GM21390 (cell line): Measurements from ENCODE around the gene ATL1.
"Not testable (repeated sequence)": the region's sequence is repeated elsewhere in the genome, so short reads cannot be mapped to it uniquely, and the experiment has no call there.

Experiments used
- ATAC-seq: cut with Tn5 transposase; IDR thresholded peaks from one replicate; pipeline ENCODE4 v1.9.1; 2021; ENCODE audit not compliant: unreplicated experiment

Gene ATL1

DNA sequence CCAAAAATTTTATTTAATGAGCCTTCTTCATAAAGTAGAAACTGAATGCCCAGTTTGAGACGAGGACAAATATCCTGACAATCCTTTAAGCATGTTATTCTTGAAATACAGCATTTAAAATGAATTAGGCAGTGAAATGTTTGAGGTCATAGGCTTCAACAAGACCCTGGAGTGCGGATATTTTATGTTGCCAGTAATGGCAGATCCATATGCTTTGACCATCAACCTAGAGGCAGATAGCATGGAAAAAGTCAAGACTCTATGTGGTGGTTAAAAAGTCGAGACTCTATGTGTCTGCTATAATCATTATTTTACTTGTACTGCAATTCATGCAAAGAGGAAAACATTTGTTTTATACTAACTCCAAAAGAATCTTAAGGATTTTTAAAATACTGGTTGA lies 25.5 kb upstream of the ATL1 start:
- no peak for ATAC-seq

- ATAC-seq, result no peak
These were observed 24.9 kb upstream of the ATL1 start for GRCh38 chr14:50534997-50535396.

GRCh38 chr14:50538034-50538433 lies 21.9 kb upstream of the ATL1 start:
- not testable (repeated sequence) for ATAC-seq

- no peak for ATAC-seq
These were observed 20.9 kb upstream of the ATL1 start for GRCh38 chr14:50539051-50539450.

DNA sequence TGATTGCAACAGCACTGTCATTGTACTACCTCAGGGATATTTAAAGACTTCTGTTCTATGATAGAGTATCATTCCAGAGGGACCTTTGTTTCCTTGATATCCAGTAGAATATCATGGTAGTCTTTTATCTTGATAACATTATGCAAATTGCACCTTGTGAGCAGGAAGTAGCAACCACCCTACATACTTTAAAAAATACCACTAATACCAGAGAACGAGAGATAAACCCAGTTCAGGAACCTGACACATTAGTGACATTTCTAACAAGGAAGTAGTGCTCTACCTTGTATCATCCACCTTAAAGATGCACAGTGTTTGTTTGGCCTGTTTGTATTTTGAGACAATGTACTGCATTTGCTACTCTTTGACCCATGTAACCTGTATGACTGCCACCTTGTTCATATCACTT lies 18.8 kb upstream of the ATL1 start:
- ATAC-seq, result no peak

- peak; percentile 80 for ATAC-seq
These were observed 17.0 kb upstream of the ATL1 start for GRCh38 chr14:50542941-50543418.

GRCh38 chr14:50544911-50545310 lies 15.0 kb upstream of the ATL1 start:
- ATAC-seq, result no peak

DNA sequence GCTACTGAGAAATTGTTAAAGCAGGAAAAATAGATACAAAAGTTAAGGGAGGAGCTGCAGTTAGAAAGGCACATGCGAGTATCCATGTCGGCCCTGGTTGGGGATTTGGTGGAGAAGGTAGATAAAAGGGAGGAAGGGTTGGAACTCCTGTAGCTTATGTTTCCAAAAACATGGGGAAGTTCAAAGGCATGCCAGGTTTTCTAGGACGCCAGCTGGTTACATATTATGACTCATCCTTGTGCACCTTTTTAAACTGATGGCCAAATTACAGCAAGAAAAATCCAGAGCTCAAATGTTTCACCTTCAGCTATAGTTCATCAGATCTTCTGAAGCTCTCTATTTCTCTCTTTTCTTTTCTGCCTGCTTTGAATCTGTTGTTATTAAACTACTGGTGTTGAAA lies 14.3 kb upstream of the ATL1 start:
- ATAC-seq, result no peak

- no peak for ATAC-seq
These were observed 9.7 kb upstream of the ATL1 start for GRCh38 chr14:50550294-50550693.

GRCh38 chr14:50551877-50552276 lies 8.1 kb upstream of the ATL1 start:
- no peak for ATAC-seq

GRCh38 chr14:50552796-50553195 lies 7.1 kb upstream of the ATL1 start:
- ATAC-seq, result not testable (repeated sequence)

- ATAC-seq, result no peak
These were observed 963 bp downstream of the ATL1 start for GRCh38 chr14:50560931-50561285.

- no peak for ATAC-seq
These were observed 2.9 kb downstream of the ATL1 start for GRCh38 chr14:50562841-50563240.

DNA sequence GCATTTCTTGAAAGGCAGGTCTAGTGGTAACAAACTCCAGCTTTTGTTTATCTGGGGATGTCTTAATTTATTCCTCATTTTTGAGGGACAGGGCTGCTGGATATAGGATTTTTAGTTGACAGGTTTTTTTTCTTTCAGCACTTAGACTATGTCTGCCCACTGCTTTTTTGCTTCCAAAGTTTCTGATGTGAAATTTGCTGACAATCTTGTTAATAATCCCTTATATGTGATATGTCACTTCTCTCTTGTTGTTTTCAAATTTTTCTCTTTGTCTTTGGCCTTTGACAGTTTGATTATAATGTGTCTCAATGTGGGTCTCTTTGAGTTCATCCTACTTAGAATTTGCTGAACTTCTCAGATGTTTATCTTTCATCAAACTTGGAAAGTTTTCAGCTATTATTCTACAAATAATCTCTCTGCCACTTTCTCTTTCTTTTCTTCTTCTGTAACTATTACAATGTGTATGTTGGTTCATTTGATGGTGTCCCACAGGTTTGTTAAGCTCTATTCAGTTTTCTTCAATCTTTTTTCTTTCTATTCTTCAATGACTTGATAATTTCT lies 9.8 kb downstream of the ATL1 start:
- no peak for ATAC-seq

DNA sequence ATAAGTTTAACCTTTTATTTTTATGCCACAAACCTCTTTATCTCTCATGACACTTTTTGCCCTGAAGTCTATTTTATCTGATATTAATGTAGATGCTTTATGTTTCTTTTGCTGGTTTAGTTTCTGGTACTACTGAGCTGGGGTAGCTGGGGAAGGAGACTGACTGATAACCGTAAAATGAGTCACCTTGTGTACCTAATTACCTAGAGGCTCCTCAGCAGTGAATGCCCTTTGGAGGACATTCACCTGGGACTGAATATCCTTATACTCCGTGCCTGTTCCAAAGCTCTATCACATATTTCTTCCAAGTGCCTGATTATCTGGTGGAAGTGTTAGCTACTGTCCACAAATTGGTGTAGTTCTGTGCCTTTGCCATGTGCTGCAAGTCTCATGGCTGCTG lies 13.9 kb downstream of the ATL1 start:
- ATAC-seq, result no peak

DNA sequence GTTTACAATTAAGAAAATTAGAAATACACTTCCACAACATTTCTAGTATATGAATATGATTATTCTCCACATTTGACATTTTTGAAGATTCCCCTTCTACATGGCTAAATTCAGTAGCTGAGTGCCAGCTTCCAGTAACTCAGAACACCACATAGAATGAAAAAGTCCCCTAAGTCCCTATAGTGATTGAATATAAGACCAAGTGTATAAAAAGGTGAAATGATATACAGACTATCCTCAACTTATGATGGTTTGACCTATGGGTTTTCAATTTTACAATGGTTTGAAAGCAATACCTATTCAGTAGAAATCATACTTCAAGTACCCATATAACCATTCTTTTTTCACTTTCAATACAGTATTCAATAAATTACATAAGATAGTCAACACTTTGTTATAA lies 15.8 kb downstream of the ATL1 start:
- ATAC-seq, result no peak

- no peak for ATAC-seq
These were observed 18.0 kb downstream of the ATL1 start for GRCh38 chr14:50577982-50578381.

GRCh38 chr14:50578433-50578832 lies 18.5 kb downstream of the ATL1 start:
- no peak for ATAC-seq

GRCh38 chr14:50590464-50590863 lies 30.5 kb downstream of the ATL1 start:
- no peak for ATAC-seq

DNA sequence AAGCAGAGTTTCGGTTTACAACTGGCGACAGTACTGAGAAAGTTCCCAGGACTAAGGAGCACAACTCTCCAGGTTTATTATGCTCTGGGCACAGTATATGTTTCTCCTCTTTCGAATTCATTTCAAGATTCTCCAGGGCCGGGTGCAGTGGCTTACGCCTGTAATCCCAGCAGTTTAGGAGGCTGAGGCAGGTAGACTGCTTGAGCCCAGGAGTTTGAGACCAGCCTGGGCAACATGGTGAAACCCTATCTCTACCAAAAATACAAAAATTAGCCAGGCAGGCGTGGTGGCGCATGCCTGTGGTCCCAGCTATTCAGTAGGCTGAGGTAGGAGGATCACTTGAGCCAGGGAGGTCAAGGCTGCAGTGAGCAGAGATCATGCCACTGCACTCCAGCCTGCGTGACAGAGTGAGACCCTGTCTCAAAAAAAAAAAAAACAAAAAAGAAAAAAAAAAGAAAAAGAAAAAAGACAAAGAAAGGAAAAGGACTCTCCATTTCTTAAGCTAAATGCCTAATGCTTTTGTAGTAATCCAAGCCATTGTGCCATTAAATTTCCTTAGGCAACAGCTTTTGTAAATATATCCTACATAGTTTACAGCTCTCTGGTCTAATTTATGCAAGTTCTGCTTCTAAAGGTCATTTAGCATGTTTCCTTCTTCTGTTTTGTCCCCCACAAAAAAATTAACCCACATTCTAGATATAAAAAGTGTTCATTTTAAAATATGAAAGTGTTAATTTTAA lies 34.8 kb downstream of the ATL1 start:
- no peak for ATAC-seq

- no peak for ATAC-seq
These were observed 38.8 kb downstream of the ATL1 start for GRCh38 chr14:50598765-50599164.

DNA sequence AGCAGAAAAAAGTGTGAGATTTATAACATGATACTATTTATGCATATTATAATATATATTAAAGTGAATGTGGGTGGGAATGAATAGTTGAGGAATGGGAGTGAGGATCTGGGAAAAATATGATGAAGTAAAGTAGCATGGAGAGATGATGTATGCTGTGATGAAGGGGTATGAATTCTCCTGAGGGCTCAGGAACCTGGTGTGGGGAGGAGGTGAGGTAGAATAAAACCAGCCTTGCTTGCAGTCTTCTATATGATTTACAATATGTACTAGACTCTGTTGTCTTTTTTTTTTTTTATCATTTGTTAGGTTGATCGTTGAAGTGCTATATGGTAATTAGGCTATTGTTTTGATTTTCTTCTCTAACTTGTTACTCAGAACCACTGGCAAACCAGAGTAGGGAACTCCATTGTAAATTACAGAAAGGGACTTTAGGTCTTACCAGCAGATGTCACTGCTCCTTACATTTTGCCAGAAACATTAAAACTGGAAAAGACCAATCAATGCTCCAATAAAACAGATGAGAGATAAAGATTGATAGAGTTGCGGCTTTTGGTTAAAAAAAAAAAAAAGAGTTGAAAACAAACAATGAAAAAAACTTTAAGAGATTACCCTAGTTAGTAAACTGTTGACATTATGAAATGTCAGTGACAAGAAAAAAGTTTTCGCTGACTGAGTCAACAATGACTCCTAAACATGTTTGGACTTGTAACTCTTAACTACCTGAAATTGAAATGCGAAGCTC lies 39.9 kb downstream of the ATL1 start:
- ATAC-seq, result no peak
